Loucy (cell line): ENCODE results near the gene CACNA1H.

ENCODE experiments used
- H2AFZ ChIP-seq: fragments of 200-600 bp; sonication (generic); 2 replicates; pipeline ENCODE4 v1.6.0; 2016; ENCODE audit warnings: antibody characterized with exemption, mild to moderate bottlenecking, low read length, moderate library complexity
- H3F3A ChIP-seq: fragments of 200-600 bp; 2 replicates; pipeline ENCODE4 v1.6.0; 2016; ENCODE audit warnings: antibody characterized with exemption, low read depth, mild to moderate bottlenecking
- H3K27me3 ChIP-seq: fragments of 200-600 bp; sonication (generic); 2 replicates; pipeline ENCODE4 v1.6.1; 2014; ENCODE audit warnings: low read length, mild to moderate bottlenecking; ENCODE audit not compliant: insufficient read depth, poor library complexity, severe bottlenecking
- H3K36me3 ChIP-seq: fragments of 200-600 bp; sonication (generic); 2 replicates; pipeline ENCODE4 v1.6.1; 2016; ENCODE audit warnings: low read length; ENCODE audit not compliant: insufficient read depth
- H3K4me1 ChIP-seq: fragments of 200-600 bp; sonication (generic); 2 replicates; pipeline ENCODE4 v1.5.1; 2014; ENCODE audit warnings: low read length, mild to moderate bottlenecking; ENCODE audit not compliant: insufficient read depth, poor library complexity, severe bottlenecking
- H3K4me2 ChIP-seq: fragments of 200-600 bp; sonication (generic); 2 replicates; pipeline ENCODE4 v1.6.0; 2014; ENCODE audit warnings: antibody characterized with exemption, low read length, low read depth, mild to moderate bottlenecking; ENCODE audit not compliant: poor library complexity, severe bottlenecking
- H3K4me3 ChIP-seq: fragments of 200-600 bp; sonication (generic); 2 replicates; pipeline ENCODE4 v1.5.1; 2014; ENCODE audit warnings: low read length, mild to moderate bottlenecking, mixed read lengths; ENCODE audit not compliant: poor library complexity, severe bottlenecking
- H3K79me2 ChIP-seq: fragments of 200-600 bp; sonication (generic); 2 replicates; pipeline ENCODE4 v1.6.1; 2014; ENCODE audit warnings: low read length; ENCODE audit not compliant: insufficient read depth
- H3K9ac ChIP-seq: fragments of 200-600 bp; sonication (generic); 2 replicates; pipeline ENCODE4 v1.6.0; 2014; ENCODE audit warnings: mild to moderate bottlenecking, low read depth, low read length, moderate library complexity; ENCODE audit not compliant: poor library complexity, severe bottlenecking
- H3K9me2 ChIP-seq: fragments of 200-600 bp; sonication (generic); replicated peaks from 2 replicates; pipeline ENCODE4 v1.6.1; 2016; ENCODE audit warnings: low read depth, low read length, mixed read lengths
- H3K9me3 ChIP-seq: fragments of 200-600 bp; sonication (generic); 2 replicates; pipeline ENCODE4 v1.6.1; 2014; ENCODE audit warnings: mild to moderate bottlenecking, antibody characterized with exemption, low read length, low read depth; ENCODE audit not compliant: insufficient read depth
- H4K20me1 ChIP-seq: fragments of 200-600 bp; sonication (generic); 2 replicates; pipeline ENCODE4 v1.6.0; 2014; ENCODE audit warnings: antibody characterized with exemption, low read length, mild to moderate bottlenecking; ENCODE audit not compliant: insufficient read depth, poor library complexity, severe bottlenecking
- CTCF ChIP-seq: fragments of 200-600 bp; sonication (generic); conservative IDR thresholded peaks from 2 replicates; pipeline ENCODE4 v1.5.1; 2014; ENCODE audit warnings: mild to moderate bottlenecking, antibody characterized with exemption, low read length
- EZH2phosphoT487 ChIP-seq: fragments of 200-600 bp; IDR thresholded peaks from 2 replicates; pipeline ENCODE4 v1.6.1; 2018; ENCODE audit warnings: antibody characterized with exemption, mild to moderate bottlenecking, moderate library complexity, borderline replicate concordance

Gene CACNA1H

GRCh38 chr16:1213231-1213630 is 60.3 kb downstream of the CACNA1H start:
- H4K20me1 ChIP-seq, result no peaks in the 10 kb centered on the region
- no peaks in the 10 kb centered on the region for H3K4me1 ChIP-seq
- no peaks in the 10 kb centered on the region for H3K27me3 ChIP-seq
- TF ChIP-seq EZH2phosphoT487 (no peak), CTCF (no peak)
- H3K79me2 ChIP-seq, result no peaks in the 10 kb centered on the region
- no peaks in the 10 kb centered on the region for H3K9me3 ChIP-seq
- H2AFZ ChIP-seq, result no peak overlapping the region
- no peak overlapping the region for H3K4me2 ChIP-seq
- H3K4me3 ChIP-seq, result no peak overlapping the region
- H3K9me2 ChIP-seq, result no peaks in the 10 kb centered on the region
- H3F3A ChIP-seq, result no peaks in the 10 kb centered on the region
- H3K36me3 ChIP-seq, result no peaks in the 10 kb centered on the region
- H3K9ac ChIP-seq, result no peak overlapping the region

- H3F3A ChIP-seq, result no peaks in the 10 kb centered on the region
- no peaks in the 10 kb centered on the region for H3K79me2 ChIP-seq
- no peaks in the 10 kb centered on the region for H3K4me1 ChIP-seq
- no peaks in the 10 kb centered on the region for H3K36me3 ChIP-seq
- no peaks in the 10 kb centered on the region for H4K20me1 ChIP-seq
- TF ChIP-seq CTCF (no peak), EZH2phosphoT487 (no peak)
- no peak overlapping the region for H3K4me3 ChIP-seq
- no peaks in the 10 kb centered on the region for H3K9me2 ChIP-seq
- H3K9ac ChIP-seq, result no peak overlapping the region
- H3K4me2 ChIP-seq, result no peak overlapping the region
- no peaks in the 10 kb centered on the region for H3K9me3 ChIP-seq
- H3K27me3 ChIP-seq, result no peaks in the 10 kb centered on the region
- H2AFZ ChIP-seq, result no peak overlapping the region
Measured at GRCh38 chr16:1213796-1214372, 61.0 kb downstream of the CACNA1H start.

- Histone ChIP-seq H3K79me2 (no peaks in the 10 kb centered on the region), H3K36me3 (no peaks in the 10 kb centered on the region), H4K20me1 (no peaks in the 10 kb centered on the region), H3K4me1 (no peaks in the 10 kb centered on the region), H3K4me2 (no peak overlapping the region), H3F3A (no peaks in the 10 kb centered on the region), H2AFZ (no peak overlapping the region), H3K9me3 (no peaks in the 10 kb centered on the region), H3K27me3 (no peaks in the 10 kb centered on the region), H3K9me2 (no peaks in the 10 kb centered on the region), H3K9ac (no peak overlapping the region), H3K4me3 (no peak overlapping the region)
- TF ChIP-seq CTCF, result no peak
- TF ChIP-seq EZH2phosphoT487, result no peak
Measured at GRCh38 chr16:1214719-1215118, 61.8 kb downstream of the CACNA1H start.
